Adrenal gland (tissue), 12 donors: ENCODE measurements around the gene ANKRD10. TPM values are rescaled to one million over a fixed set of nuclear protein-coding genes. Genes with fewer than 3 reads are reported as not detected.

Source experiments
- DNase-seq, 7 donors: peaks; one replicate each; pipeline ENCODE4 v3.0.0-alpha.2; 2019 to 2020
- H3K27ac ChIP-seq, 5 donors: fragments of 200-600 bp; sonication (generic) in 4 of 5; 1 replicate in 3 of 5; 2 replicates in 2 of 5; pipeline versions ENCODE4 v1.5.1 to v1.8.0; 2016 to 2020; ENCODE audit warnings: mild to moderate bottlenecking in 1 of 5
- H3K27me3 ChIP-seq: fragments of 200-600 bp; 2 replicates; pipeline ENCODE4 v1.8.0; 2021
- H3K36me3 ChIP-seq, 2 donors: fragments of 200-600 bp; replicated peaks in 1 of 2; 1 replicate in 1 of 2; 2 replicates in 1 of 2; pipeline versions ENCODE4 v1.5.1 to v1.8.0; 2018 to 2022
- H3K4me1 ChIP-seq, 2 donors: fragments of 200-600 bp; replicated peaks in 1 of 2; 1 replicate in 1 of 2; 2 replicates in 1 of 2; pipeline versions ENCODE4 v1.5.1 to v1.8.0; 2018 to 2021
- H3K4me3 ChIP-seq, 4 donors: fragments of 200-600 bp; sonication (generic) in 3 of 4; one replicate each; pipeline ENCODE4 v1.5.1; 2016 to 2018
- H3K9me3 ChIP-seq, 3 donors: fragments of 200-600 bp; sonication (generic) in 1 of 3; replicated peaks in 1 of 3; 1 replicate in 2 of 3; 2 replicates in 1 of 3; pipeline versions ENCODE4 v1.5.1 to v1.8.0; 2016 to 2021
- CTCF ChIP-seq, 6 experiments: fragments of 450-650 bp in 4 of 6; fragments of 200-600 bp in 2 of 6; sonication (generic) in 1 of 6; IDR thresholded peaks; 1 replicate in 5 of 6; 2 replicates in 1 of 6; pipeline versions ENCODE4 v1.5.1 to v1.8.0; 2016 to 2021; ENCODE audit warnings: antibody characterized with exemption in 6 of 6, mild to moderate bottlenecking in 2 of 6, moderate library complexity in 1 of 6
- POLR2A ChIP-seq, 2 donors: fragments of 450-650 bp; IDR thresholded peaks; one replicate each; pipeline ENCODE4 v1.6.1; 2017; ENCODE audit warnings: antibody characterized with exemption in 2 of 2, mild to moderate bottlenecking in 2 of 2, moderate library complexity in 1 of 2
- WGBS, 4 donors: extraction: QIAGEN DNeasy Blood & Tissue Kit in 2 of 4; methylation state at CpG; one replicate each; pipeline versions ENCODE4 v1.1.5 to v1.1.7; 2013 to 2017; 5-methylcytosine and 5-hydroxymethylcytosine counted together
- intact Hi-C, 2 donors: fragments of 100-400 bp; cut with DNase I; formaldehyde crosslinking; loops; one replicate each; pipeline versions ENCODE4 v1.14.1 to v1.15.0; 2022 to 2023
- polyA plus RNA-seq, 3 donors: library from polyadenylated mRNA; stranded (reverse); fragments of 200-250 nt in 2 of 3; fragments of 350-450 nt in 1 of 3; fragmentation: Illumina TruSeq in 1 of 3; extraction: RNeasy Lipid Tissue Mini Kit (QIAGEN cat#74804) in 1 of 3; gene quantifications; one replicate each; pipeline ENCODE4 v1.2.3, GENCODE V29; 2013 to 2014
- total RNA-seq, 9 donors: library from RNA; depleted of rRNA in 4 of 9; stranded (reverse); fragments of >200 nt in 4 of 9; fragments of 120-200 nt in 1 of 9; fragmentation: NEBNext Ultra II Directional in 1 of 9; extraction: Animal tissue kit (Norgen Biotek cat#: 25700) in 1 of 9; gene quantifications; one replicate each; pipeline versions ENCODE4 v1.1.0 to v1.2.4, GENCODE V29; 2013 to 2023
- donor health status: healthy with polysubstance abuse.
- donor health status: Bipolar disorder and iron deficiency.
- donor health status: DM: yes; HTN: yes; CAD: no.
- donor health status: DM: no; HTN: no; CAD: no.
- donor health status: DM: no; HTN: no; CAD: no.
- donor health status: DM: yes; HTN: yes; CAD: no.

The ANKRD10 gene
- total and polyA plus RNA-seq, 12 donors, result 36.5 to 159 (median 101) TPM

GRCh38 chr13:110890279-110891165 is 24.3 kb downstream of the ANKRD10 start:
- H3K4me3 ChIP-seq, result no peak overlapping the region
- intact Hi-C loops, result no loop called here
- H3K4me1 ChIP-seq, result no peaks in the 10 kb centered on the region
- no peaks in the 10 kb centered on the region for H3K9me3 ChIP-seq
- peaks cover 0 to 13% of the 10 kb centered on the region in 2 donors for H3K36me3 ChIP-seq
- H3K27ac ChIP-seq, result no peak overlapping the region
- H3K27me3 ChIP-seq, result no peaks in the 10 kb centered on the region
- TF ChIP-seq POLR2A (IDR thresholded peaks at IDR 0.05) (no peak), CTCF (IDR thresholded peaks at IDR 0.05) (no peak)
- DNase-seq, result no peak
- WGBS, 4 donors, result 73 to 85% (median 78%) methylated on average over 8 of the region's 8 CpGs

DNA sequence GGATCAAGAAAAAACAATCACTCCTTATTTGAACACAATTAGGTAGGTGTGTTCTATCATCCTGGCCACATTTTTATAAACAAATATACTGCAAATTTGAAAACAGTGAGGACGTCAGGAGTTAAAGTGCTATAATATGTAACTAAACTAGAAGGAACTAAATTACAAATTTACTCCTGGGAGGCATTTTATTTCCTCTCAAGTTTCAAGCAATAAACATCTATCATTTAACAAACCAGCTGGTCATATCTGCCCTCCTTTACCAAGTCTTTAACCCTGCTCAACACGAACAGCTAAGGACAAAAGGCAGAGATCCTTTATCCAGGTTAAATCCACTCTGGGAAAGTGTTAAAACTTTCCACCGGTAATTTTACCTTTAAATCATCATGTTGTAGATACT is 26.5 kb downstream of the ANKRD10 start:
- no peak for DNase-seq
- intact Hi-C loops, result no loop called here
- no peaks in the 10 kb centered on the region for H3K9me3 ChIP-seq
- no peak for TF ChIP-seq CTCF (IDR thresholded peaks at IDR 0.05)
- no peak for TF ChIP-seq POLR2A (IDR thresholded peaks at IDR 0.05)
- H3K27me3 ChIP-seq, result no peaks in the 10 kb centered on the region
- 70 to 87% (median 84%) methylated on average over 3 of the region's 3 CpGs for WGBS, 4 donors
- H3K27ac ChIP-seq, result peak overlapping the region in 1 of 5 donors; percentile 54
- no peaks in the 10 kb centered on the region for H3K4me1 ChIP-seq
- peaks cover 0 to 6% of the 10 kb centered on the region in 2 donors for H3K36me3 ChIP-seq
- no peak overlapping the region for H3K4me3 ChIP-seq

- TF ChIP-seq CTCF (IDR thresholded peaks at IDR 0.05) (no peak), POLR2A (IDR thresholded peaks at IDR 0.05) (no peak)
- no peaks in the 10 kb centered on the region for H3K4me1 ChIP-seq
- H3K27ac ChIP-seq, result peak overlapping the region in 1 of 5 donors; percentile 54
- intact Hi-C loops, result no loop called here
- 57 to 77% (median 66%) methylated on average over 9 of the region's 9 CpGs for WGBS, 4 donors
- H3K27me3 ChIP-seq, result no peaks in the 10 kb centered on the region
- peaks cover 0 to 2% of the 10 kb centered on the region in 2 donors for H3K36me3 ChIP-seq
- no peak for DNase-seq
- H3K4me3 ChIP-seq, result no peak overlapping the region
- no peaks in the 10 kb centered on the region for H3K9me3 ChIP-seq
Measured at GRCh38 chr13:110887597-110888333, 27.1 kb downstream of the ANKRD10 start.

DNA sequence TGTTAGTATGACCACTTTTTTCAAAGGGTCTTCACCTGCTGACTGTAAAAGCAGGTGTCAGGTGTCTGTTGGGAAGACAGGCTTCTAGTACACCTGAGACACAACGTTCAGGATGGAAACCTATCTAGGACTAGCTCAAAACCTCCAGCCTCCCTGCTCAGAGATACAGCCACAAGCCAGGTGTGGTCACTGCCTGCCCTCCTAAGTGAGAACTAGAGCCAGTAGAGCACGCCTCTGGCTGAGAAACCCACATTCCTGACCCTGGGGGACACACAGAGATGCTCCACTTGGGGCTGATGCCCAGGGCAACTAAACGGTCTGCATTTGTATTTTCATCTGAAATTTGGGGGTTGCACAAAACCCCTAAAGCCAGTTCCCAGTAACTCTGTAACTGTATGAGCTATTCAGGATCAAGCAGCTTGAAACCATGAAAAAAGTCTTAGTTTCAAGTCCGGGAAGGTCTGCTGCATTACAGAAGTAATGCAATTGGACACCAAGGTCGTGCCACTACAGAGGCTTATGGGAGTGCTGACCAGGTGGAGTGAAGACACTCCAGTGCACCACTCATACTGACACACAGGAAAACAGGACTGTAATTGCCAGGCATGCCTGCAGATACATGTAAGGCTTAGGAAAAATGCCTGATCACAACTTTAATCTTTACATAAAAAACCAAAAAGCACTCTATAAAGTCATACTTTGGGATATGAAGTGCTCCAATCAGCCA is 27.8 kb downstream of the ANKRD10 start:
- Histone ChIP-seq H3K4me1 (no peaks in the 10 kb centered on the region), H3K36me3 (no peaks in the 10 kb centered on the region), H3K9me3 (no peaks in the 10 kb centered on the region), H3K27ac (peak overlapping the region in 1 of 5 donors; percentile 54), H3K4me3 (no peak overlapping the region), H3K27me3 (no peaks in the 10 kb centered on the region)
- DNase-seq, result no peak
- TF ChIP-seq CTCF (IDR thresholded peaks at IDR 0.05), result no peak
- TF ChIP-seq POLR2A (IDR thresholded peaks at IDR 0.05), result no peak
- WGBS, 4 donors, result 35 to 51% (median 47%) methylated on average over 4 to 5 of the region's 5 CpGs
- intact Hi-C loops, result no loop called here
